Glomerular visceral epithelial cell (primary cell): ENCODE data around the gene RUFY2.
"Not testable (repeated sequence)": the region's sequence is repeated elsewhere in the genome, so short reads cannot be mapped to it uniquely, and the experiment has no call there.

Experiments
- DNase-seq: peaks from one replicate; pipeline ENCODE4 v3.0.0-alpha.2; 2016; ENCODE audit errors: extremely low spot score

The RUFY2 gene

GRCh38 chr10:68327889-68328786, 78.9 kb downstream of the RUFY2 start:
- DNase-seq, result peak; percentile 59

- not testable (repeated sequence) for DNase-seq
These were observed 82.7 kb downstream of the RUFY2 start for GRCh38 chr10:68324396-68324795.

- DNase-seq, result no peak
These were observed 88.6 kb downstream of the RUFY2 start for GRCh38 chr10:68318331-68319059.

- DNase-seq, result no peak
These were observed 91.5 kb downstream of the RUFY2 start for GRCh38 chr10:68315582-68315981.

- DNase-seq, result not testable (repeated sequence)
These were observed 92.1 kb downstream of the RUFY2 start for GRCh38 chr10:68314930-68315329.

- no peak for DNase-seq
These were observed 96.5 kb downstream of the RUFY2 start for GRCh38 chr10:68310531-68310930.

- no peak for DNase-seq
These were observed 101.2 kb downstream of the RUFY2 start for GRCh38 chr10:68305854-68306253.

GRCh38 chr10:68303849-68304412, 103.1 kb downstream of the RUFY2 start:
- DNase-seq, result no peak

GRCh38 chr10:68302871-68303270, 104.2 kb downstream of the RUFY2 start:
- DNase-seq, result no peak

- DNase-seq, result no peak
These were observed 104.6 kb downstream of the RUFY2 start for GRCh38 chr10:68302503-68302823.

GRCh38 chr10:68301790-68302502, 105.1 kb downstream of the RUFY2 start:
- DNase-seq, result peak; percentile 51

- DNase-seq, result no peak
These were observed 105.8 kb downstream of the RUFY2 start for GRCh38 chr10:68301301-68301700.

GRCh38 chr10:68296843-68297663, 110.0 kb downstream of the RUFY2 start:
- no peak for DNase-seq
